HL-60/S4 treated with phorbol 12-myristate 13-acetate at 8.2 ng/mL for 4 days and 3 days (cell line): ENCODE measurements around the gene ASIC4.

Experiments used
- in situ Hi-C: fragments of 300-500 bp; cut with MboI; formaldehyde crosslinking; loops from 2 replicates; pipeline ENCODE4 v1.15.0; 2022; ENCODE audit warnings: low sequenced_read_pairs

The ASIC4 gene

GRCh38 chr2:219545295-219545942, 31.1 kb downstream of the ASIC4 start:
- in situ Hi-C loops: loop anchor here (10.0 kb wide), 1 partner anchor 99 kb away; no protein-coding TSS in a partner anchor

GRCh38 chr2:219545943-219546352, 31.7 kb downstream of the ASIC4 start:
- in situ Hi-C loops: loop anchor here (10.0 kb wide), 1 partner anchor 99 kb away; no protein-coding TSS in a partner anchor

- in situ Hi-C loops: loop anchor here (10.0 kb wide), 1 partner anchor 97 kb away; no protein-coding TSS in a partner anchor
Measured at GRCh38 chr2:219547621-219548020, 33.3 kb downstream of the ASIC4 start.

GRCh38 chr2:219548990-219549389, 34.7 kb downstream of the ASIC4 start:
- in situ Hi-C loops: loop anchor here (10.0 kb wide), 1 partner anchor 96 kb away; no protein-coding TSS in a partner anchor

- in situ Hi-C loops: loop anchor here (10.0 kb wide), 1 partner anchor 95 kb away; no protein-coding TSS in a partner anchor
Measured at GRCh38 chr2:219549619-219550018, 35.3 kb downstream of the ASIC4 start.

- in situ Hi-C loops: no loop called here
Measured at GRCh38 chr2:219551441-219552381, 37.4 kb downstream of the ASIC4 start.

- in situ Hi-C loops: no loop called here
Measured at GRCh38 chr2:219552382-219553167, 38.3 kb downstream of the ASIC4 start.

GRCh38 chr2:219553168-219553417, 38.8 kb downstream of the ASIC4 start:
- in situ Hi-C loops: no loop called here

- in situ Hi-C loops: no loop called here
Measured at GRCh38 chr2:219553463-219553963, 39.2 kb downstream of the ASIC4 start.

- in situ Hi-C loops: no loop called here
Measured at GRCh38 chr2:219554350-219554749, 40.1 kb downstream of the ASIC4 start.

- in situ Hi-C loops: no loop called here
Measured at GRCh38 chr2:219555956-219556355, 41.7 kb downstream of the ASIC4 start.

GRCh38 chr2:219556413-219556812, 42.1 kb downstream of the ASIC4 start:
- in situ Hi-C loops: no loop called here

- in situ Hi-C loops: no loop called here
Measured at GRCh38 chr2:219557320-219557719, 43.0 kb downstream of the ASIC4 start.

- in situ Hi-C loops: no loop called here
Measured at GRCh38 chr2:219557791-219558785, 43.8 kb downstream of the ASIC4 start.

- in situ Hi-C loops: no loop called here
Measured at GRCh38 chr2:219559156-219559915, 45.1 kb downstream of the ASIC4 start.

GRCh38 chr2:219560037-219560892, 46.0 kb downstream of the ASIC4 start:
- in situ Hi-C loops: no loop called here

- in situ Hi-C loops: no loop called here
Measured at GRCh38 chr2:219560893-219561178, 46.6 kb downstream of the ASIC4 start.
